HCT116 (cell line): ENCODE results near the gene DYDC1. TPM values are rescaled to one million over a fixed set of nuclear protein-coding genes. Genes with fewer than 3 reads are reported as not detected.

Source experiments
- ATAC-seq: fragments of 200-7000 bp; cut with Tn5 transposase; 2 replicates; pipeline ENCODE4 v1.9.1; 2020; ENCODE audit warnings: mild to moderate bottlenecking, moderate library complexity
- BruUV-seq: library from RNA; stranded (reverse); fragments of 400-500 nt; replicated peaks from 2 replicates; lab custom pipeline; 2021; lab: Mats Ljungman, UMichigan
- CTCF ChIA-PET: fragments of 300-600 bp; sonication (Branson Sonifier 250); formaldehyde crosslinking; loops from one replicate; lab custom pipeline; 2021; ENCODE audit warnings: antibody characterized with exemption; lab: Charles Lee
- POLR2A ChIA-PET: fragments of 300-600, 350-600 bp; sonication (Branson Sonifier 250); formaldehyde crosslinking; loops from one replicate; lab custom pipeline; 2021; ENCODE audit warnings: antibody characterized with exemption; lab: Charles Lee
- RAD21 ChIA-PET, 2 experiments: fragments of 300-600 bp; sonication (Branson Sonifier 250); formaldehyde crosslinking; loops; one replicate each; lab custom pipeline; 2023; ENCODE audit warnings: low total read pairs in 2 of 2; ENCODE audit not compliant: uncharacterized antibody in 2 of 2, unreplicated experiment in 2 of 2, low non-redundant PET in 1 of 2; lab: Charles Lee
- DNase-seq: peaks from one replicate; pipeline ENCODE4 v3.0.0-alpha.2; 2010; ENCODE audit warnings: low read depth, low spot score
- H2AFZ ChIP-seq: fragments of 200-600 bp; shearing (Covaris generic), sonication (generic); 2 replicates; pipeline ENCODE4 v1.6.1; 2017; ENCODE audit warnings: low read depth, mixed run types, mixed read lengths, antibody characterized with exemption, low read length; ENCODE audit not compliant: poor library complexity, severe bottlenecking
- H3K27ac ChIP-seq: 2 replicates; pipeline ENCODE4 v1.5.1; 2012; ENCODE audit warnings: low read depth, low read length
- H3K27me3 ChIP-seq: fragments of 200-600 bp; sonication (generic); 2 replicates; pipeline ENCODE4 v1.6.1; 2016; ENCODE audit warnings: mixed run types, low read length, mixed read lengths; ENCODE audit not compliant: insufficient read depth
- H3K36me3 ChIP-seq, 2 experiments: fragments of 200-500 bp in 1 of 2; fragments of 200-600 bp in 1 of 2; sonication (Bioruptor generic) in 1 of 2; sonication (generic) in 1 of 2; 2 replicates each; pipeline versions ENCODE4 v1.5.1 to v1.6.1; 2014 to 2016; ENCODE audit warnings: low read length in 2 of 2, inconsistent platforms in 1 of 2, mixed read lengths in 1 of 2, mixed run types in 1 of 2; ENCODE audit not compliant: insufficient read depth in 2 of 2, control insufficient read depth in 1 of 2
- H3K4me1 ChIP-seq, 2 experiments: fragments of 200-600 bp in 1 of 2; sonication (generic) in 1 of 2; 2 replicates each; pipeline versions ENCODE4 v1.5.1 to v1.6.1; 2012 to 2017; ENCODE audit warnings: low read length in 2 of 2, inconsistent platforms in 1 of 2, mild to moderate bottlenecking in 1 of 2, mixed read lengths in 1 of 2, mixed run types in 1 of 2, moderate library complexity in 1 of 2; ENCODE audit not compliant: insufficient read depth in 2 of 2, control insufficient read depth in 1 of 2
- H3K4me2 ChIP-seq: fragments of 200-600 bp; sonication (generic); 2 replicates; pipeline ENCODE4 v1.6.1; 2017; ENCODE audit warnings: mixed run types, low read length, mixed read lengths
- H3K4me3 ChIP-seq, 2 experiments: fragments of 200-600 bp in 1 of 2; sonication (generic) in 1 of 2; replicated peaks in 1 of 2; 2 replicates each; pipeline ENCODE4 v1.5.1; 2011 to 2016; ENCODE audit warnings: low read length in 2 of 2, control low read depth in 1 of 2, low read depth in 1 of 2, mild to moderate bottlenecking in 1 of 2, mixed read lengths in 1 of 2, mixed run types in 1 of 2
- H3K79me2 ChIP-seq: fragments of 200-600 bp; sonication (generic); 2 replicates; pipeline ENCODE4 v1.6.1; 2017; ENCODE audit warnings: mild to moderate bottlenecking, mixed run types, low read length, moderate library complexity, mixed read lengths; ENCODE audit not compliant: insufficient read depth
- H3K9ac ChIP-seq: fragments of 200-600 bp; sonication (generic); 2 replicates; pipeline ENCODE4 v1.6.1; 2016; ENCODE audit warnings: low read length, mixed read lengths
- H3K9me2 ChIP-seq: fragments of 200-600 bp; sonication (generic), shearing (Covaris generic); 2 replicates; pipeline ENCODE4 v1.6.1; 2017; ENCODE audit warnings: mixed run types, mild to moderate bottlenecking, moderate library complexity; ENCODE audit not compliant: insufficient read depth
- H3K9me3 ChIP-seq, 2 experiments: fragments of 200-500 bp in 1 of 2; fragments of 200-600 bp in 1 of 2; sonication (Bioruptor generic) in 1 of 2; sonication (generic) in 1 of 2; 2 replicates each; pipeline ENCODE4 v1.6.1; 2014 to 2017; ENCODE audit warnings: low read length in 2 of 2, mixed read lengths in 2 of 2, inconsistent platforms in 1 of 2, low read depth in 1 of 2, mild to moderate bottlenecking in 1 of 2, mixed run types in 1 of 2, moderate library complexity in 1 of 2; ENCODE audit not compliant: control insufficient read depth in 1 of 2, insufficient read depth in 1 of 2
- H4K20me1 ChIP-seq: fragments of 200-600 bp; sonication (generic), shearing (Covaris generic); 2 replicates; pipeline ENCODE4 v1.6.1; 2017; ENCODE audit warnings: mixed run types, mild to moderate bottlenecking, moderate library complexity; ENCODE audit not compliant: insufficient read depth
- intact Hi-C: fragments of 100-400 bp; cut with micrococcal nuclease; formaldehyde crosslinking; loops from 2 replicates; pipeline ENCODE4 v1.10.0; 2022
- total RNA-seq: library from RNA; stranded (reverse); gene quantifications from one replicate; pipeline ENCODE4 v1.2.1, GENCODE V29; 2021; ENCODE audit not compliant: unreplicated experiment
- TF ChIP-seq, protein P1 (sequence below): IDR thresholded peaks from 2 replicates; pipeline ENCODE4 v1.6.1; 2012; ENCODE audit warnings: low read depth

Gene DYDC1
- total RNA-seq, 1 experiment from 2014 or later, result not detected

DNA sequence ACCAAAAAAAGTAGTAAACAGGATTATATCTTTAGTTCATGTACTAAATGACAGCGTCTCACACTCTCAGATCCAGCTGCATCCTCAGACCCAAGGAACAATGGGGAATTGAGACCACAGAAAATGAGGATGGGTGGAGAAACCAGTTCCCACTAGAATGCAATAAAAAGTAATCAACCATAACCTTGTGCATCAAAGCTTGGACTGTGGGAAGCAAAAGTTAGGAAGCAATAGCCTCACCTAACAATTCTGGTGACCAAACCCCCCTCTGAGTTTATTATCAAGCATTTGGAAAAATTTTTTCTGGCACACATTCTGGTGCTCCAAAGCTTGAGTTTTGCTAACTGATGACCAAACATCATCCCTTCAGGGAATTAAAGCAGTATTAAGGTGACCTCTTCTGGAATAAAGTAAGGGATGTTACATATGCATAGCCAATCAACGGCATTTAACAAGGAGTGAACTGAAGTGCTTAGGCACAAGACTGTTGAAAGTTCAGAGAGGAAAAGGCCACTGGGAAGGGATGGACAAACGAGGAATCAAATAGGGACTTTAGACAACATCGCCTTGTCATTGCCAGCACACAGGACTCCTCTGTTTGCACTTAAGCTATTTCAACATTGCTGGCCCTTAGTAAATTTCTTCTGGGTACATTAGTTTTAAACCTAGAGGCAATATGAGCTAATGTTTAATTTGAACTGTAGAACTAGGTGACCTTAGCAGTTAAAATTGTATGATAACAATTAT is 65.9 kb downstream of the DYDC1 start:
- no peak for ATAC-seq
- peaks cover 4 to 13% of the 10 kb centered on the region in 2 experiments; a peak in 3 of 4 replicates for H3K4me1 ChIP-seq
- intact Hi-C loops, result no loop called here
- no peak overlapping the region for H3K27ac ChIP-seq
- H2AFZ ChIP-seq, result peak overlapping the region; percentile 93
- DNase-seq, result no peak
- no peak overlapping the region for H3K9ac ChIP-seq
- no peaks in the 10 kb centered on the region for H4K20me1 ChIP-seq
- H3K79me2 ChIP-seq, result no peaks in the 10 kb centered on the region
- H3K9me3 ChIP-seq, result no peaks in the 10 kb centered on the region
- ChIA-PET POLR2A (no interaction called here), CTCF (no interaction called here), RAD21 (no interaction called here)
- H3K36me3 ChIP-seq, result no peaks in the 10 kb centered on the region
- no peak overlapping the region for H3K4me3 ChIP-seq
- TF ChIP-seq, protein P1, sequence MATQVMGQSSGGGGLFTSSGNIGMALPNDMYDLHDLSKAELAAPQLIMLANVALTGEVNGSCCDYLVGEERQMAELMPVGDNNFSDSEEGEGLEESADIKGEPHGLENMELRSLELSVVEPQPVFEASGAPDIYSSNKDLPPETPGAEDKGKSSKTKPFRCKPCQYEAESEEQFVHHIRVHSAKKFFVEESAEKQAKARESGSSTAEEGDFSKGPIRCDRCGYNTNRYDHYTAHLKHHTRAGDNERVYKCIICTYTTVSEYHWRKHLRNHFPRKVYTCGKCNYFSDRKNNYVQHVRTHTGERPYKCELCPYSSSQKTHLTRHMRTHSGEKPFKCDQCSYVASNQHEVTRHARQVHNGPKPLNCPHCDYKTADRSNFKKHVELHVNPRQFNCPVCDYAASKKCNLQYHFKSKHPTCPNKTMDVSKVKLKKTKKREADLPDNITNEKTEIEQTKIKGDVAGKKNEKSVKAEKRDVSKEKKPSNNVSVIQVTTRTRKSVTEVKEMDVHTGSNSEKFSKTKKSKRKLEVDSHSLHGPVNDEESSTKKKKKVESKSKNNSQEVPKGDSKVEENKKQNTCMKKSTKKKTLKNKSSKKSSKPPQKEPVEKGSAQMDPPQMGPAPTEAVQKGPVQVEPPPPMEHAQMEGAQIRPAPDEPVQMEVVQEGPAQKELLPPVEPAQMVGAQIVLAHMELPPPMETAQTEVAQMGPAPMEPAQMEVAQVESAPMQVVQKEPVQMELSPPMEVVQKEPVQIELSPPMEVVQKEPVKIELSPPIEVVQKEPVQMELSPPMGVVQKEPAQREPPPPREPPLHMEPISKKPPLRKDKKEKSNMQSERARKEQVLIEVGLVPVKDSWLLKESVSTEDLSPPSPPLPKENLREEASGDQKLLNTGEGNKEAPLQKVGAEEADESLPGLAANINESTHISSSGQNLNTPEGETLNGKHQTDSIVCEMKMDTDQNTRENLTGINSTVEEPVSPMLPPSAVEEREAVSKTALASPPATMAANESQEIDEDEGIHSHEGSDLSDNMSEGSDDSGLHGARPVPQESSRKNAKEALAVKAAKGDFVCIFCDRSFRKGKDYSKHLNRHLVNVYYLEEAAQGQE, result no peak
- BruUV-seq, result no TSS peak
- H3K9me2 ChIP-seq, result no peaks in the 10 kb centered on the region
- H3K4me2 ChIP-seq, result no peak overlapping the region
- no peaks in the 10 kb centered on the region for H3K27me3 ChIP-seq
